ENCODE results near the gene PGM2. TPM values are rescaled to one million over a fixed set of nuclear protein-coding genes. Genes with fewer than 3 reads are reported as not detected.

PGM2 gene
- polyA plus RNA-seq, 1 donor from 2014 or later, result 9.3 TPM

DNA sequence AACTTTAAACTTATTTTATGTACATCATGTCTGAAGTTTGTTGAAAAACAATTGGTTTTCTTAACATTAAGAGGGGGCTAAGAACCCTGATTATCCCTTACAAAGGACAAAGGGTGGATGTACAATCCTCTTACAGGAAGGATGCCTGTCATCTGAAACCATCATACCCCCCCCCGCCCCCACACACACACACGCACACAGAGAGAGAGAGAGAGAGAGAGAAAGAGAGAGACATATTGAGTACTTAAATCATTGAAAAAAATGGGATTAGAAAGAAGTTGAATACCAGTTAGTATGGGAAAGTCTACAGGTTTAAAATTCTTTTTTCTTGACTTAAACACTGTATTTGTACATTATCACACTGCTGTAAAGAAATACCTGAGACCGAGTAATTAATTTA, 10.9 kb upstream of the PGM2 start:
- H3K36me3 ChIP-seq (ENCODE audit: insufficient read depth, low read length), result no peaks in the 10 kb centered on the region
- no peak for TF ChIP-seq MXI1 (conservative IDR thresholded peaks at IDR 0.05; ENCODE audit: poor library complexity, severe bottlenecking)
- TF ChIP-seq SMC3 (conservative IDR thresholded peaks at IDR 0.05; ENCODE audit: poor library complexity), result no peak
- no peak for TF ChIP-seq EP300 (conservative IDR thresholded peaks at IDR 0.05; ENCODE audit: poor library complexity, severe bottlenecking)
- no peak for TF ChIP-seq RAD21 (conservative IDR thresholded peaks at IDR 0.05)
- TF ChIP-seq EZH2 (IDR thresholded peaks at IDR 0.05; ENCODE audit: borderline replicate concordance, insufficient read depth, low read length, poor library complexity, severe bottlenecking), result no peak
- no peak for TF ChIP-seq CTCF (IDR thresholded peaks at IDR 0.05; ENCODE audit: poor library complexity, severe bottlenecking)
- no peak for TF ChIP-seq POLR2AphosphoS5 (IDR thresholded peaks at IDR 0.05)
- TF ChIP-seq TAF1 (IDR thresholded peaks at IDR 0.05; ENCODE audit: low read depth), result no peak
- no peaks in the 10 kb centered on the region for H4K20me1 ChIP-seq (ENCODE audit: insufficient read depth)
- no peak overlapping the region for H3K9ac ChIP-seq (ENCODE audit: low read length)
- no peaks in the 10 kb centered on the region for H3K9me3 ChIP-seq (ENCODE audit: low read length)
- H3K27ac ChIP-seq (ENCODE audit: low read length), result no peak overlapping the region
- no peak overlapping the region for H3K4me2 ChIP-seq (ENCODE audit: low read length)
- no peaks in the 10 kb centered on the region for H3K9me2 ChIP-seq (ENCODE audit: insufficient read depth, low read length)
- H3K79me2 ChIP-seq (replicated peaks; ENCODE audit: insufficient read depth, low read length), result no peaks in the 10 kb centered on the region
- no peak overlapping the region for H2AFZ ChIP-seq (ENCODE audit: low read depth, low read length)
- no peaks in the 10 kb centered on the region for H3K27me3 ChIP-seq (ENCODE audit: insufficient read depth, low read depth, low read length)
- no peak overlapping the region for H3K4me3 ChIP-seq (ENCODE audit: low read length)
- H3F3A ChIP-seq (ENCODE audit: insufficient read depth, low read length, poor library complexity, severe bottlenecking), result no peaks in the 10 kb centered on the region

GRCh38 chr4:37816006-37816405, 10.5 kb upstream of the PGM2 start:
- H3F3A ChIP-seq (ENCODE audit: insufficient read depth, low read length, poor library complexity, severe bottlenecking), result no peaks in the 10 kb centered on the region
- H3K79me2 ChIP-seq (replicated peaks; ENCODE audit: insufficient read depth, low read length), result no peaks in the 10 kb centered on the region
- H2AFZ ChIP-seq (ENCODE audit: low read depth, low read length), result no peak overlapping the region
- H3K9me3 ChIP-seq (ENCODE audit: low read length), result no peaks in the 10 kb centered on the region
- TF ChIP-seq, protein P1, sequence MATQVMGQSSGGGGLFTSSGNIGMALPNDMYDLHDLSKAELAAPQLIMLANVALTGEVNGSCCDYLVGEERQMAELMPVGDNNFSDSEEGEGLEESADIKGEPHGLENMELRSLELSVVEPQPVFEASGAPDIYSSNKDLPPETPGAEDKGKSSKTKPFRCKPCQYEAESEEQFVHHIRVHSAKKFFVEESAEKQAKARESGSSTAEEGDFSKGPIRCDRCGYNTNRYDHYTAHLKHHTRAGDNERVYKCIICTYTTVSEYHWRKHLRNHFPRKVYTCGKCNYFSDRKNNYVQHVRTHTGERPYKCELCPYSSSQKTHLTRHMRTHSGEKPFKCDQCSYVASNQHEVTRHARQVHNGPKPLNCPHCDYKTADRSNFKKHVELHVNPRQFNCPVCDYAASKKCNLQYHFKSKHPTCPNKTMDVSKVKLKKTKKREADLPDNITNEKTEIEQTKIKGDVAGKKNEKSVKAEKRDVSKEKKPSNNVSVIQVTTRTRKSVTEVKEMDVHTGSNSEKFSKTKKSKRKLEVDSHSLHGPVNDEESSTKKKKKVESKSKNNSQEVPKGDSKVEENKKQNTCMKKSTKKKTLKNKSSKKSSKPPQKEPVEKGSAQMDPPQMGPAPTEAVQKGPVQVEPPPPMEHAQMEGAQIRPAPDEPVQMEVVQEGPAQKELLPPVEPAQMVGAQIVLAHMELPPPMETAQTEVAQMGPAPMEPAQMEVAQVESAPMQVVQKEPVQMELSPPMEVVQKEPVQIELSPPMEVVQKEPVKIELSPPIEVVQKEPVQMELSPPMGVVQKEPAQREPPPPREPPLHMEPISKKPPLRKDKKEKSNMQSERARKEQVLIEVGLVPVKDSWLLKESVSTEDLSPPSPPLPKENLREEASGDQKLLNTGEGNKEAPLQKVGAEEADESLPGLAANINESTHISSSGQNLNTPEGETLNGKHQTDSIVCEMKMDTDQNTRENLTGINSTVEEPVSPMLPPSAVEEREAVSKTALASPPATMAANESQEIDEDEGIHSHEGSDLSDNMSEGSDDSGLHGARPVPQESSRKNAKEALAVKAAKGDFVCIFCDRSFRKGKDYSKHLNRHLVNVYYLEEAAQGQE (IDR thresholded peaks at IDR 0.05; ENCODE audit: borderline replicate concordance), result no peak
- TF ChIP-seq EZH2 (IDR thresholded peaks at IDR 0.05; ENCODE audit: borderline replicate concordance, insufficient read depth, low read length, poor library complexity, severe bottlenecking), result no peak
- TF ChIP-seq SMC3 (conservative IDR thresholded peaks at IDR 0.05; ENCODE audit: poor library complexity), result no peak
- TF ChIP-seq RAD21 (conservative IDR thresholded peaks at IDR 0.05), result no peak
- no peak for TF ChIP-seq EP300 (conservative IDR thresholded peaks at IDR 0.05; ENCODE audit: poor library complexity, severe bottlenecking)
- no peak for TF ChIP-seq POLR2AphosphoS5 (IDR thresholded peaks at IDR 0.05)
- TF ChIP-seq CTCF (IDR thresholded peaks at IDR 0.05; ENCODE audit: poor library complexity, severe bottlenecking), result no peak
- no peak for TF ChIP-seq TAF1 (IDR thresholded peaks at IDR 0.05; ENCODE audit: low read depth)
- TF ChIP-seq MXI1 (conservative IDR thresholded peaks at IDR 0.05; ENCODE audit: poor library complexity, severe bottlenecking), result no peak
- H3K27me3 ChIP-seq (ENCODE audit: insufficient read depth, low read depth, low read length), result no peaks in the 10 kb centered on the region
- H3K4me3 ChIP-seq (ENCODE audit: low read length), result no peak overlapping the region
- no peak overlapping the region for H3K27ac ChIP-seq (ENCODE audit: low read length)
- H4K20me1 ChIP-seq (ENCODE audit: insufficient read depth), result no peaks in the 10 kb centered on the region
- no peaks in the 10 kb centered on the region for H3K36me3 ChIP-seq (ENCODE audit: insufficient read depth, low read length)
- no peaks in the 10 kb centered on the region for H3K9me2 ChIP-seq (ENCODE audit: insufficient read depth, low read length)
- no peak overlapping the region for H3K4me2 ChIP-seq (ENCODE audit: low read length)
- H3K9ac ChIP-seq (ENCODE audit: low read length), result no peak overlapping the region
